NCI-H1105 treated with DMSO at 0.1 percent for 48 hours (cell line): Measurements from ENCODE around the gene CHD2.
"Not testable (repeated sequence)": the region's sequence is repeated elsewhere in the genome, so short reads cannot be mapped to it uniquely, and the experiment has no call there.

Source experiments
- DNase-seq: peaks from one replicate; lab custom pipeline; 2025; lab: John Stamatoyannopoulos, UW

Gene CHD2

DNA sequence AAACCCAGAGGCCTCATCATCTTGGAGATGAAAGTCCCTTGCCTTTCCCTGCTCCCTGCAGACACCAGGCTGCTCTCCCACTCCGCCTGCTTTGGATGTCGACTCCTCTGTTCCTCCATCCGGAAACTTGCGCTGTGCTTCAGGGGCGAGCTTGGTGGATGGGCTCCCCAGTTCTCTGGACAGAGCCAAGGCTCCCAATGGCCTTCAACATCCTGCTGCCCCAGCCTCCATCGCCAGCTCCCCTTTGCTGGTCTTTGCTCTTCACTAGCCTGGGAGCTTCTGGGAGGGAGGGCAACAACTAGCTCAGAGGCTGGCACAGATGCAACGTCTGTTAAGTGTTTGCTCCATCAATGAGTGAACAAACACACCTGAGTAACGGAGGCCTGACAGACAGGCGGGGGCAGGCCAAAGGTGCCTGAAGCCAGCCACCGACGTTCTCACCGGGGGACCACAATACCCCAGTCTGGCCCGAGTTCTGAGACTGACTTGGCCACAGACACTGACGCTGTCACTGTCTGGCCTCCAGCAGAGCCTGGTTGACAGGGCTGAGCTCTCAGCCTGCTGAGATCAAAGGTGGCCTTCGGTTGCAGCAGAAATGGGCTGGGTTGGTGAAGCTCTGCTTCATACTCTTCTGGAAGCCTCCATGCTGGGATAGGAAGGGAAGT, 149.9 kb downstream of the CHD2 start:
- DNase-seq = peak; percentile 17

DNA sequence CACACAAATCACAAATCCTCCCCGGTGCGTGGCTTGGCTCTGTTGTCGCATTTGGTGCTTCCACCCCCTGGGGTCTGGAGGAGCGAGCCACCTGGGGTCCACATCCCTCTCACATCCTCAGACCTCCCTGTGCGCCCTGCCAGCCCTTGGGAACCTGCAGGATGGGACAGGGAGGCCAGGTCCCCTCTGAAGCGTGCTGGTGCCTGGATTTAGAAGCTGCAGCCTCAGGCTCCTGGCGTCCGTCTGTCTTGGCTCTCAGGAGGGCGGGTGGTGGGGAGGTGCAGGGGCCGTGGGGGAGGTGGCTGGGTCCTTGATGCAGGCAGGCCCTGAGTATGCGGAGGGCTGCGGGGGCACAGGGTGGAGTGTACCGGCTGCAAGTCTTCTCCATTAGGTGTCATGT, 150.5 kb downstream of the CHD2 start:
- DNase-seq = no peak

DNA sequence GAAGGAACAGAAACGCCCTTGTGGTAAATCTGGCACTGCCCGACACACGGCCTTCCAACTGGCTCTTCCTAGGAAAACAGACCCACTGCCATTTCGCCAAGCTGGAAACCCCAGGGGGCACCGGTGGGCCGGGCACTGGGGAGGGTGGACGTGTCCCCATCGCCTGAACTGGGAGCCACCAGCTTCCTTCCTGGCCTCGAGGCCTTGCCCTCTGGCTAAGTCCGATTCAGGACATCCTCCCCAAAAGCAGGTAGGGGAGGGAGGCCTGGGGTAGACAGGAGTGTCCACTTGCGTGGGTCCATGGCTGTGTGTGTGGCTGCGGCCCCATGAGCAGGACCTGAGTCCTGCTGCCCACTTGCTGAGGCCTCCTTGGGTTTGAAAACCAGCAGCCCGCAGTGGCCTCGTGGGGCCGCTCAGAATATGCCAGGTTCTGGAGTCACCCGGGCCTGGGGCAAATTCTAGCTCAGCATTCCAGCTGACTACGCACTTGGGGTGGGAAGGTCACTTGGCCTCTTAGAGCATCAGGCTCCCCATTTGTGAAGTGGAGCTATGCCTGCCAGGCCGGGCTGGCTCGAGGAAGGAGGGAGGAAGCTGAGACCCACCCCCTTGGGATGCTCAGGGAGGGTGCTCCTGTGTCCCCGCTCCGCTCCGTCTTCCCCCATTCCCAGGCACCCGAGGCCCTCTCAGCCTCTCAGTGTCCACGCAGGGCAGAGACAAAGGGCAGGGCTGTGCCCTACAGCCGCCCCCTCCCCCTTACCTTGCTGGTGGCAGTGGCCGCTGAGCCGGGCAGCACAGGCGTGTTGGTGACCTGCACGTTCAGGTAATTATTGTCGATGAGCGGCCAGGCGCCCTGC, 151.3 kb downstream of the CHD2 start:
- no peak for DNase-seq

DNA sequence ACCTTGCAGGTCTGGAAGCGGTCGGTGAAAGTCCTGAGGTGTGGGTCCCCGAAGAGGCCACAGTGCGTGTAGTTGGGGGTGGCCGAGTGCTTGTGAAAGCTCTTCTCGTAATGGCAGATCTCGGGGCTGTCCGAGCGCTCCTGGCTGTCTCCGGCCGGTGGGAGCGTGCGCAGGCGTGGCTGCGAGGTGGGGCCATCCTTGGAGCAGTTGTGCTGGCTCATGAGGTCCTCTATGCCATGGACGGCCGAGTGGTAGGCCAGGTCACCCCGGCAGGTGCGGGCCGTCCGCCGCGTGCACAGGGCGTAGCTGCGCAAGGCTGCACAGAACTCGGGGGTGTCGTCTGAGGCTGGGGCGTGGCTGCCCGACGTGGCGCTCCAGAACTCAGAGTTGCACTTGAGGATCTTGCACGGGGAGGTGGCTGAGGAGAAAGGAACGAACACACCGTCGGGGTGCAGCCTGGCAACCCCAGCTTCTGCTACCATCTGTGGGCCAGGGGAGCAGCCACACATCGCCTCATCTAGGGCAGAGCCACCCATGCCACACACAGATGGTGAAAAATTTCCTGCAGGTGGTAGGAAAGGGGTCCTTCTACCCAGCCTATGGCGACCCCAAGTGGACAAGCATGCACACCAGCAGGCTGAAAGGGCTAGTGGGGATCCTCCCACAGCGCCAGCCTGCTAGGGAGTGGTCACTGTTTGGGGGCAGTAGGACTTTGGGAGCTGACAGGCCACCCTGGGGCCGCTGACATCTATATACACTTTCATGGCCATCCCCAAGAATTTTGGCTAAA, 152.2 kb downstream of the CHD2 start:
- no peak for DNase-seq

DNA sequence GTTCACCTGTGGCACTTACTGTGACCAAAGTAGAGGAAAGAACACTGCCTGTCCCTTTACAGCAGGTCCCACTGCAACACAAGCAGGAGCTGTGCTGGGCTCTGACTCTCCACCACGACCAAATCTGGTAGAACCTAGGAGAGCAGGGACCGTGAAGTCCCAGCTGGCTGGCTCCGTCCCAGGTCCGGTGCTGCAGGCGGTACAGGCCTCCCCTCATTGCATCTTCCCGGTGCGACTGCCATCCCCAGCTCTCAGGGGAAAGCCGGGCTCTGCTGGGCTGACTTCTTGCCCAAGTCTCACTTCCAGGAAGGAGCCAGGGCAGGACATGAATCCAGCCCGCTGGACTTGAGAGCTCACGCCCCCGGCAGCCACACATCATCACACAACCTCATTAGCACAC, 155.1 kb downstream of the CHD2 start:
- no peak for DNase-seq

DNA sequence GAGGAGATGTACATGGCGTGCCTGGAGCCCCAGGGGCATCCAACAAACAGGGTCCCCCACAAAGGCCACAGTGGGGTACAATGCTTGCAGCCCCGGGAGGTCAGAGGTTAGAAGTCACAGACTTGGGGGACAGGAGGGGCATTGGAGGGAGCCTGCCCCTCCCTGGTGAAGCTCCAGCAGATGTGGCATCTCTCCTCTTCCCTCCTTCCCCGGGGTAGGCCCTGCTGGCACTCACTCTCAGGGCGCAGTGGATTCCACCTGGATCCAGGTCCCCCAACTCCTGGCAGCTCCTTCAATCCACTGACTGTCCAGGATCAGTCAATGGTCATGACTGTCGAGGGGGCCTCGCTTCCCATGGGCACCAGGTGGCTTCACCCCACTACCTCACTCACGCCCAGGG, 156.7 kb downstream of the CHD2 start:
- no peak for DNase-seq

DNA sequence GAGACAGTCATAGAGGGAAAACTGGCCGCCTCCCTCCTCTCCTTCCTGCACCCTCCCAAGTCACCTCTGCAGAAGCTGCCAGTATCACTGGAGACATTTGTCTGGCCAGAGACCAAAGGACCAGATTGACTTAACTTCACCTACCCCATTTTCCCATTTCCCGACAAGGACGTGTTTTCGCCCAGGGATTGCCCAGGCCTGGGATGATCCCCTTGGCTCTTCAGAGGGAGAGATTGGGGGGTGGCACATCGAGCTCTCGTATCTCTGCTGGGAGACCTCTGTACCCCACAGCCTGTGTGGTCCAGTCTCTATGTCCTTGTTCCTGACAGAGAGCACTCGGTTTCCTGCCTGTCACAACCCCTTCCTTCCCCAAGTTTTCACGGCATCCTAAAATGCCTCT, 157.5 kb downstream of the CHD2 start:
- no peak for DNase-seq

DNA sequence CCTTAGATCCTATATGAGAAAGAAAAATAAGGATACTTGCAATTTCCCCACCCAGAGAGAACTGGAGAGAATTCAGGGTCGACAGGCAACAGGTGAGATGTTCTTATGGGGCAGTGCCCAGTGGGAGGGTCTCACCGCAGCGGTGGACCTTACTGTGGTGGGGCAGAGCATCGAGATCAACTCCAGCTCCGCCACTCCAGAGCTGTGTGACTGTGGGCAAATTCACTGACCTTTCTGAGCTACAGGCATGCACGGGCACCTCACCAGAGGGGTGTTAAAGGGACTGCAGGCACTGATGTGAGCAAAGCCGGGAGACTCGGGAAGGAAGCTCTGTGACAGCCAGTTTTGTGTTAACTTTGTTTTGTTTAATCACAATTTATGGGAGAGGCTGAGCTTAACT, 158.0 kb downstream of the CHD2 start:
- no peak for DNase-seq

DNA sequence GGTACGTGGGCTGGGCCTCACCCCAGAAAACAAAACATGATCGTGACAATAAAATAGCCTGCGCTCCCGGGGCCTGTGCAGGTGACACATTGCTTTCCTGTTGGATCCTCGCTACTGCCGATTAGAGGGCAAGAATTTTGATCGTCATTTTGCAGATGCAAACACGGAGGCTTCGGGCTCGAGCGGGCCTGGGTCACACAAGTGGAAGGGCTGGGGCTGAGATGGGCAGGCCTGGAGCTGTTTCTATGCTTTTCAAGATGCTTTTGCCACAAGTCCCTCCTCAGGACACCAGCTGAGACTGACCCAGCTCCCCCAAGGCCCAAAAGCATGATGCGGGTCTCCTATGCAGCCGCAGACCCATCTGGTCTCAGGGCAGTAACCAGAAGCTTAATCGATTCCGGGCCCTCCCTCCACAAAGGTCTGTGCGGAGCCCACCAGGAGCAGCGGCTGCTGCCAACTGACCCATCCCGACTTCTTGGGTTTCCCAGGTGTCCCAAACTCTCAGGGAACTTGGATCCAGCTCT, 158.8 kb downstream of the CHD2 start:
- no peak for DNase-seq

DNA sequence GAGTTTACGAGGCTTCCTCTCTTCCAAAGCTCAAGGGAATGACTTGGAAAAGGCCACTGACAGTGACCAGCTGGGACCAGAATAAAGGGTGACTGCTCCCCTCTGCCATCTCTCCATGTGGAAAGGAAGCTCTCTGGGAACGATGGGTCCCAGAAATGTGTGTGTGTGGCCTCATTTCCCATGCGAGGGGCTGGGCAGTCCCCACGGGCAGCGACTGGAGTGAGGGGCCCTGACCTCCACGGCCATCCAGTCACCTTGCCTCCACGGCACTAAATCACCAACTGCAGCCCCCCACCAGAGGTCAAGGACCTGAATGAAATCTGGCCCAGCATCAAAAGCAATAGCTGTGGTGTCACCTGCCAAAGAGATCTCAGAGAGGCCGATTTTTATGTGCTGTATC, 159.3 kb downstream of the CHD2 start:
- no peak for DNase-seq

DNA sequence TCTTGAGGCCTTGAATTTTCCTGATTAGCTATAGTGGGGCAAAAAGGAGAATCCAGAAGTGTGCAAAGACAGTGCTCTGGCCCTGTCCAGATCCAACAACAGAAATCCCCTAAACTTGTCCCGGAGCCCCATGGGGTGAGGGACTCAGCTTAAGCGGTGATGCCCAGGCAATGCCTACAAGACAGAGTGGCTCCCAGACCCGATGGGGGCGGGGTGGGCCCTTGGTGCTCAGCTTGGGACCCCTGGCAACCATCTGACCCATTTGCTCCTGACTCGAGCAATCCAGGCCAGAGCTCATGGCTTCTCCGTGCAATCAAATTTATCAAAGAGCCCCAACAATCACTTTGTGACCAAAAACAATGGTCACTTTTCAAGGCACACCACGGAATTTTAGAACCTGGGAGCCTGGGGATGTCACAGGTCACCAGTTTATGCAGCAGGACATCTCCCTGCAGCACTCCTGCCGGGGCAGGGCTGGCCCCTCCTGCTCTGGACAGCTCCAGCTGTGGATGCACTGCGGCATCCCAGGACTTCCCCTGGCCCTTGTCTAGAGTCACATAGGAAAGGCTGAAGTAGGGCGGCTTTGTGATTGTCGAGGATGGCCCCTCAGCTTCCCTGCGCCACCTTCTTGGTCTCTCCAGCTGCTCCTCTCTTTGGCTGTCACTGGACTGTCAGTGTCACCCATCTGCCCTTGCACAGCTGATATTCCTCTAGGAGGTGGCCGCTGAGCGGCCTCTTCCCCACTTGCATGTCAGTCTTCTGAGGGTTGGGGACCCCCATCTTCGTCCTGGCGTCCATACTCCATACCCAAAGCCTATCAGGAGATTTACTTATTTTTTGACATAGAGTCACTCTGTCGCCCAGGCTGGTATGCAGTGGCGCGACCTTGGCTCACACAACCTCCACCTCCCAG, 160.5 kb downstream of the CHD2 start:
- no peak for DNase-seq

DNA sequence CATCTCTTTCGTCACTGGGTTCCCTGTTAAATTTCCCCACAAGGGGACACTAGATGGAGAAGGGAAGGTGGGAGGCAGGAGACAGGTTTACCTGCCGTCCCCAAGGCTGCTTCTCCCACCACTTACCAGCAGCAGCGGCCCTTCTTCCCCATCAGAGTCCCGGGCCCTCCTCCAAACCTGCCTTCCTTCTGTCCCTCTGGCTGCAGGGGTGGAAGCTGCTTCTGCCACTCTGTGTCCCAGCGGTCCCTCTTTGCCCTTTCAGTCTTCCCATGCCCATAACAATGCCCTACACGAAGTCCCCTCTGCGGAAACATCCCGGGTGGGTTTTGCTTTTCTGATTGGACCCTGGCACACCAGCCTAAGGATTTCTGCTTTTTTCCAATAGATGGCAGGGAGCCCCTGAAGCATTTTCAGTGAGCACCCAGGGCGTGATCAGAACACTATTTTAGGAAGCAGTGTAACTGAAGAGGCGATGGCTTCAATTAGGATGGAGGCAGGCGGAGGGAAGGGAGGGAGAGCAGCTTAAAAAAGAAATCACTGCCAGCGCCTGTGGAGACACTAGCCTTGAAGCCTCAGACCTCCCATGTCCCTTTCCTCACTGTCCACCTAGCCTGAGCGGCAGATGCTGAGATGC, 162.6 kb downstream of the CHD2 start:
- DNase-seq = not testable (repeated sequence)

DNA sequence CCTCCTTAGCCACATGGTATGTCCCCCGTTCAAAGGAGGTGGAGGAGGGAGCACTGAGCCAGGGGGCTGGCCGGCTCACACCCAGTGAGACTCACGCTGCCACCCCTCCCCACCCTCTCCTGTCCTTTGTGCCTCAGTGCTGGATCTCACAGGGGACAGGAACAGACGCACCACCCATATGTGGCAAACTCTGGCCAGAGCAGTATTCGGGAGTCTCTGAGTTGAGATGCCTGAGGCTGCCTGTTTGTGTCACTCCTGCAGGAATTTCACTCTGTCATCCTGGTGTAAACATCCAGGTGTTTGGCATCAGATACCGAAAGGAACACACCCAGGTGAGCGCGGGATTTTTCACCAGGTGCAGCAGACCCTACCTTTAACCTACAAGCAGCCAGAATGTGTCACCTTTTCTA, 163.1 kb downstream of the CHD2 start:
- no peak for DNase-seq

DNA sequence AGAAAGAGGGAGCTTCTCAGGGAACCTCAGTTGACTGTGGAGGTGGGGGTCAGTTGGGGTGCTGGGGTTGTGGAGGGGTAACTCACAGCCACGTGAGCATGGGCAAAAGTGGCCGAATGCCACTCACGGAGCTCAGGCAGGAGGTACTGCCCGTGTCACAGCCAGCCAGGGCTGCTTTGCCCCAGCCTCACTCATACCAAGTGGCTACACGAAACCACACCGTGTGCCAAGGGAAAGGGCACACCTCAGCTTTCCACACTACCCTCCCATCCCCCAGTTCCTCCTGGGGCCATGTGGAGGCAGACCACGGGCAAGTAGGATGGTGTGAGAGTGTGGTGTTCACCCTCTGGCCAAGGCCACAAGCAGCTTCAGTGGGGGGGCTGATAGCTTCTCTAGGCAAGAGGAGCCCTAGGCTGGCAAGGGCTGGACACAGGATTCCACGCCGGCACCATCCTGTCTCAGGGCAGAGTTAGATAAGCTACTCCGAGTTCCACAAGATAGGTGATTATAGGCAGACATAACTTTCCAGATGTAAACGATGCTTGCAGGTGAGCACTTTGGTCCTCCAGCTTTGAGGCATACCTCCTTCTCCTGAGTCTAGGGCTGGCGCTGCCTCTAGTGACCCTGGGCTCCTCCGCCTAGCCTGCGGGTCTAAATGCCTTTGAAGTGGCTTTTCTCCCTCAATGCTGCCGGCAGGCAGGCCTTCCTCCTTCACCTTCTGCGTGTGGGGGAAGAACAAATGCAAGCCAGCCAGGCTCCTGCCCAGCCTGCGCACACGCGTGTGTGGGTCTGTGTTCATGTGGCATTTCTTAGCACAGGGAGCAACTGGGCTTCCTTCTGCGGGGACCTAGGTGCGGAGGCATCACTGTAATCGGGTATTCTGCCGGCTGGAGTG, 163.9 kb downstream of the CHD2 start:
- DNase-seq = no peak

DNA sequence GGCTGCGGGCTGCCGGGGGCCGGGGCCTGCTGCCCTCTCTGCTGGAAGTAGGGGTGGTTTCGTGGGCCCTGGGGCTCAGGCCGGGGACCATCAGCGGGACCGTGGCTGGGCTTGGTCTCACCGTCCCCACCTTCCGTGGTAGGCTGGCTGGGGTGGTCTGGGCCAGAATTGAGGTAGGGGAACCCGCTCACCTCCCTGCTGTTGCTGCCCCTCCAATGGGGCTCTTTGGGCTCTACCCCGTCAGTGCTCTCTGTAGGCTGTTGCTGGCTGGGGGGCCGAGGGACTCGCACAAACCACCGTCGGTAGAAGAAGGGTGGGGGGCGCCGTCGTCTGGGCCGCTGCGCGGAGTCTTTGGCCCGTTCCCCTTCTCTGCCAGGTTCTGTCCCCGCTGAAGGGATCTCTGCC, 165.5 kb downstream of the CHD2 start:
- DNase-seq = no peak

DNA sequence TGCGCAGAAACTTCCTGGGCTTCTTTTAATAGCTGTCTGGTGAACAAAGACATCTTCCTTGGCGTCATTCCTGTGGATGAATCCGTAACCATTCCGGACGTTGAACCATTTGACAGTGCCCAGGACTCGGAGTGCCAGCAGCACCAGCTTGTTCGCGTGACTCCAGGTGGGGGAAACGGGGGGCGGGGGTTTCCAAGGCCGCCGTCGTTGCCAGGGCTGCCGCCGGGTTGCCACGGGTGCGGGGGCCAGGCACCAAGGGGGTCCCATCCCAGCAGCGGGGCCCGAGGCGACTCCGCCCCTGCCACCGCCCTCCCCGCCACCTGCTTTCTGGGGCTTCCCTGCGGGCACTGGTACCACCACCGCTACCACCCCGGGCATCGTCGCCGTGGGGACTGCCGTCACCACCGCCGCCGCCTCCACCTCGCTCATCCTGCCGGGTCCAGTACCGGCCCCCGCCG, 166.1 kb downstream of the CHD2 start:
- no peak for DNase-seq

DNA sequence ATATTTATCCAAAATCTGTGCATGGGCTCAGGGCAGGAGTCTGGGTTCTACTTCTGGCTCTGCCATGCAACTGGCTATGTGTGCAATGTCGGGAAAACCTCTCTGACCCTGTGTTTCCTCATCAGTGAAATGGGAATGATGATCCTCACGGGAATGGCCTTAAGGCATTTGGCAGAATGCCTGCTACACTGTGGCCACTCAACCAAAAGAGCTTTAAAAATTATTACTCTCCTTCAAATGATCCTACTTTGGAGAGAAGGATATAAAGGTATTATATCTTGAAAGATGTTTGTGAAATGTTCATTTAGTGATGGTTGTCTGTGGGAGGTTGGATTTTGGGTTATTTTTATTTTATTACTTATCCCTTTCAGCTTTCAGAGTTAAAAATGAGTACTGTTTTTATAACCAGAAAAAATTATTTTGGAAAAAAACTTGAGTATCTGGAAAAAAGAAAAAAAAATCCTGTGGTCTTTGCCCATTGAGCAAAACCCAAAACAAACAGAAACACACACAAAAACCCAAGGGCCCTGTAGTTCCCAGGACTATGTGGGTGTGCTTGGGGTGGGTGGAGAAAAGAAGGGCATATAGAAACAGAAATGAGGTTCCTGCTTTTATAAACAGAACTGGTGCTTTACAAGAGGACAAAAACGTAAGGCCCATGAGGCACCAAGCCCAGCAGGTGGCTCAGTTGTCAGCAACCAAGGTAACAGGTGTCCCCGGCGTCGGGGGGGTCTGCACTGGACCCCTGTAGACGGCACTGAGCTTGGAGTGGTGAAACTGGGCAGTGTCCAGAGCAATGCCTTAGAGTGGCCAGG, 166.9 kb downstream of the CHD2 start:
- no peak for DNase-seq

DNA sequence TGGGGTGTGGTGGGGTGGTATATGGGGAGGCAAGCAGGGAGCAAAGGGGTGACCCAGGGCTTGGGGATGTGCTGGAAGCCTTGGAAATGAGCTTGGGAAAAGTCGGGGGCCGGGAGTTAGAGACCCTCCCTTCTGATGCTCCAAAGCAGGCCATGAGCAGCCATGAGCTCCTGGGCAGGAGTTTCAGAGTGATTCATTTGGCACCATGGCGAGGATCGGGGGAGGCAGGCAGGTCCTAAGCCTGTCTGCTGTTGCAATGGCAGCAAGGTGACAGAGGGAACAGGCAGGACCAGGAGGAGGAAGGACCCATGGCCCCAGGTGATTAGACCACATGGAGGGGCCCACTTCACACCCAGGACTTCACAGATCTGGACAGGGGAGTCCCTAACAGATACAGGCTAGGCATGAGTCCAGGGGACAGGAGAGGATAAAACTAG, 167.5 kb downstream of the CHD2 start:
- DNase-seq = no peak
